ENCODE results near the gene PKNOX2. TPM values are rescaled to one million over a fixed set of nuclear protein-coding genes. Genes with fewer than 3 reads are reported as not detected.

The PKNOX2 gene
- total RNA-seq, 2 experiments from 2014 or later: not detected

DNA sequence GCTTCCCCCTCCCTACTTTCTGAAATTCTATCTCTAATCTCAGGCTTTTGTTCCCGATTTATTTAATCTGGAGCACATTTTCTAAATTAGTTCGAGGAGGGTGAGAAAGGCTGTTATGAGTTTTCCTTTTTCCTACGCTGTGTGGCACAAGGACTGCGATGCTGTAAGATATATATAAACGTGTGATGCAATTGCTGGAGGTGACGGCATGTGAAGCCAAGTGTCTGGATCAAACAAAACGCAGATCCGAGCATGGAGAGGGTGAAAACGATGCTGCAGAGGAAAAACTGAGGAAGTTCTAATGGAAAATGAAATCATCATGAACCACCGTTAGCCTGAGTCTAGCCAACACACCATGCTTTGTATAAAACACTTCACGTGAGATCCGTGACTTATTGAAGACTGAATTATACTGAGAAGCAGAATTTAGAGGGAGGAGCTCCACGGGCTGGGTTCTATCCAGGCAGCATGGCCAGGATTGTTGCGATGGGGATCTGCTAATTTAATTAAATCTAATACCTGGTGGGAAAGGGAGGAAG, 4.4 kb downstream of the PKNOX2 start:
- Histone ChIP-seq H3K9me2 (ENCODE audit: insufficient read depth, low read length) (no peaks in the 10 kb centered on the region), H3K9me3 (ENCODE audit: low read length) (no peaks in the 10 kb centered on the region), H3K27ac (ENCODE audit: low read depth, low read length, poor library complexity, severe bottlenecking) (no peak overlapping the region), H4K20me1 (ENCODE audit: insufficient read depth, low read length) (no peaks in the 10 kb centered on the region), H3K36me3 (ENCODE audit: insufficient read depth, low read length) (no peaks in the 10 kb centered on the region), H3K79me2 (ENCODE audit: insufficient read depth, low read depth, low read length) (no peaks in the 10 kb centered on the region), H2AFZ (ENCODE audit: low read length) (no peak overlapping the region), H3K4me3 (ENCODE audit: low read depth, low read length, poor library complexity, severe bottlenecking) (no peak overlapping the region), H3K4me1 (ENCODE audit: insufficient read depth, low read length, poor library complexity, severe bottlenecking) (no peaks in the 10 kb centered on the region), H3K4me2 (ENCODE audit: low read length) (no peak overlapping the region)
- CTCF ChIA-PET (ENCODE audit: unreplicated experiment): no interaction called here
- no TSS peak for BruUV-seq (replicated peaks)
- DNase-seq (ENCODE audit: low spot score): no peak
- POLR2A ChIA-PET: interaction anchor here (0.6 kb wide), 1 partner anchor 357 kb away, joined by 3 read pairs; no protein-coding TSS in a partner anchor
- TF ChIP-seq, protein P1, sequence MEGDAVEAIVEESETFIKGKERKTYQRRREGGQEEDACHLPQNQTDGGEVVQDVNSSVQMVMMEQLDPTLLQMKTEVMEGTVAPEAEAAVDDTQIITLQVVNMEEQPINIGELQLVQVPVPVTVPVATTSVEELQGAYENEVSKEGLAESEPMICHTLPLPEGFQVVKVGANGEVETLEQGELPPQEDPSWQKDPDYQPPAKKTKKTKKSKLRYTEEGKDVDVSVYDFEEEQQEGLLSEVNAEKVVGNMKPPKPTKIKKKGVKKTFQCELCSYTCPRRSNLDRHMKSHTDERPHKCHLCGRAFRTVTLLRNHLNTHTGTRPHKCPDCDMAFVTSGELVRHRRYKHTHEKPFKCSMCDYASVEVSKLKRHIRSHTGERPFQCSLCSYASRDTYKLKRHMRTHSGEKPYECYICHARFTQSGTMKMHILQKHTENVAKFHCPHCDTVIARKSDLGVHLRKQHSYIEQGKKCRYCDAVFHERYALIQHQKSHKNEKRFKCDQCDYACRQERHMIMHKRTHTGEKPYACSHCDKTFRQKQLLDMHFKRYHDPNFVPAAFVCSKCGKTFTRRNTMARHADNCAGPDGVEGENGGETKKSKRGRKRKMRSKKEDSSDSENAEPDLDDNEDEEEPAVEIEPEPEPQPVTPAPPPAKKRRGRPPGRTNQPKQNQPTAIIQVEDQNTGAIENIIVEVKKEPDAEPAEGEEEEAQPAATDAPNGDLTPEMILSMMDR (conservative IDR thresholded peaks at IDR 0.05; ENCODE audit: low read length): no peak
- no peak for TF ChIP-seq EZH2phosphoT487 (IDR thresholded peaks at IDR 0.05; ENCODE audit: borderline replicate concordance, low read depth, low read length)
- intact Hi-C loops (cut with micrococcal nuclease; ENCODE audit: unreplicated experiment): no loop called here

GRCh38 chr11:125170001-125170509, 5.5 kb downstream of the PKNOX2 start:
- BruUV-seq (replicated peaks): no TSS peak
- Histone ChIP-seq H4K20me1 (ENCODE audit: insufficient read depth, low read length) (no peaks in the 10 kb centered on the region), H2AFZ (ENCODE audit: low read length) (no peak overlapping the region), H3K9me2 (ENCODE audit: insufficient read depth, low read length) (no peaks in the 10 kb centered on the region), H3K9me3 (ENCODE audit: low read length) (no peaks in the 10 kb centered on the region), H3K79me2 (ENCODE audit: insufficient read depth, low read depth, low read length) (no peaks in the 10 kb centered on the region), H3K4me2 (ENCODE audit: low read length) (no peak overlapping the region), H3K4me1 (ENCODE audit: insufficient read depth, low read length, poor library complexity, severe bottlenecking) (no peaks in the 10 kb centered on the region), H3K27ac (ENCODE audit: low read depth, low read length, poor library complexity, severe bottlenecking) (no peak overlapping the region), H3K36me3 (ENCODE audit: insufficient read depth, low read length) (no peaks in the 10 kb centered on the region), H3K4me3 (ENCODE audit: low read depth, low read length, poor library complexity, severe bottlenecking) (no peak overlapping the region)
- no peak for TF ChIP-seq EZH2phosphoT487 (IDR thresholded peaks at IDR 0.05; ENCODE audit: borderline replicate concordance, low read depth, low read length)
- TF ChIP-seq, protein P1 (conservative IDR thresholded peaks at IDR 0.05; ENCODE audit: low read length): no peak
- ChIA-PET POLR2A (no interaction called here), CTCF (ENCODE audit: unreplicated experiment) (no interaction called here)
- intact Hi-C loops (cut with micrococcal nuclease; ENCODE audit: unreplicated experiment): no loop called here
- DNase-seq (ENCODE audit: low spot score): no peak

- Histone ChIP-seq H3K9me2 (ENCODE audit: insufficient read depth, low read length) (no peaks in the 10 kb centered on the region), H3K79me2 (ENCODE audit: insufficient read depth, low read depth, low read length) (no peaks in the 10 kb centered on the region), H3K4me1 (ENCODE audit: insufficient read depth, low read length, poor library complexity, severe bottlenecking) (no peaks in the 10 kb centered on the region), H3K9me3 (ENCODE audit: low read length) (no peaks in the 10 kb centered on the region), H3K36me3 (ENCODE audit: insufficient read depth, low read length) (no peaks in the 10 kb centered on the region), H3K4me2 (ENCODE audit: low read length) (no peak overlapping the region), H4K20me1 (ENCODE audit: insufficient read depth, low read length) (no peaks in the 10 kb centered on the region), H3K27ac (ENCODE audit: low read depth, low read length, poor library complexity, severe bottlenecking) (no peak overlapping the region), H2AFZ (ENCODE audit: low read length) (no peak overlapping the region), H3K4me3 (ENCODE audit: low read depth, low read length, poor library complexity, severe bottlenecking) (no peak overlapping the region)
- TF ChIP-seq EZH2phosphoT487 (IDR thresholded peaks at IDR 0.05; ENCODE audit: borderline replicate concordance, low read depth, low read length): no peak
- TF ChIP-seq, protein P1 (conservative IDR thresholded peaks at IDR 0.05; ENCODE audit: low read length): no peak
- ChIA-PET CTCF (ENCODE audit: unreplicated experiment) (no interaction called here), POLR2A (no interaction called here)
- intact Hi-C loops (cut with micrococcal nuclease; ENCODE audit: unreplicated experiment): no loop called here
- DNase-seq (ENCODE audit: low spot score): no peak
- BruUV-seq (replicated peaks): no TSS peak
Observed at GRCh38 chr11:125170510-125171031, 6.0 kb downstream of the PKNOX2 start.

All from OCI-LY7 (cell line).